ENCODE results near the gene CAMP.

The CAMP gene

DNA sequence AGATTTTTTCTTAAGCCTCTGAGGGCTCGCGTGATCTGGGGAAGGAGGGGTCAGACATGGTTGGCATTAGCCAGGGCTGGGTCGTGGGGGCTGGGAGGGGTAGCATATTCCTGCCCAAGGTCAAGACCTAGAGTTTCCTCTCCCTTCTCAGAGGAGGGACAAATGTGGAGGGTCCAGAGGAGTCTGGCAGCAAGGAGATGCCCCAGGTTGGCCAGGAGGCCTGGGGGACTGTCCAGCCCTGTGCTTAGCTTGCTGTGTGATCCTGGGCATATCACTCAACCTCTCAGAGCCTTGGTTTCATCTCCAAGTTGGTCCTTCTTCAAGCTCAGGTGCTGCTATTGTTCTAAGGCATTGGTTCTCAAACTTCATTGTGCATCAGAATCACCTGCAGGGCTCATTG, 9.1 kb upstream of the CAMP start:
- no peak overlapping the region for H3K9ac ChIP-seq (ENCODE audit: low read depth, low read length, poor library complexity, severe bottlenecking)
- H3K9me3 ChIP-seq (ENCODE audit: insufficient read depth, low read depth, low read length) = no peaks in the 10 kb centered on the region
- H3K36me3 ChIP-seq (ENCODE audit: insufficient read depth, low read length) = no peaks in the 10 kb centered on the region
- no peaks in the 10 kb centered on the region for H4K20me1 ChIP-seq (ENCODE audit: insufficient read depth, low read length, poor library complexity, severe bottlenecking)
- no peak overlapping the region for H2AFZ ChIP-seq (ENCODE audit: low read length)
- TF ChIP-seq, protein P1, sequence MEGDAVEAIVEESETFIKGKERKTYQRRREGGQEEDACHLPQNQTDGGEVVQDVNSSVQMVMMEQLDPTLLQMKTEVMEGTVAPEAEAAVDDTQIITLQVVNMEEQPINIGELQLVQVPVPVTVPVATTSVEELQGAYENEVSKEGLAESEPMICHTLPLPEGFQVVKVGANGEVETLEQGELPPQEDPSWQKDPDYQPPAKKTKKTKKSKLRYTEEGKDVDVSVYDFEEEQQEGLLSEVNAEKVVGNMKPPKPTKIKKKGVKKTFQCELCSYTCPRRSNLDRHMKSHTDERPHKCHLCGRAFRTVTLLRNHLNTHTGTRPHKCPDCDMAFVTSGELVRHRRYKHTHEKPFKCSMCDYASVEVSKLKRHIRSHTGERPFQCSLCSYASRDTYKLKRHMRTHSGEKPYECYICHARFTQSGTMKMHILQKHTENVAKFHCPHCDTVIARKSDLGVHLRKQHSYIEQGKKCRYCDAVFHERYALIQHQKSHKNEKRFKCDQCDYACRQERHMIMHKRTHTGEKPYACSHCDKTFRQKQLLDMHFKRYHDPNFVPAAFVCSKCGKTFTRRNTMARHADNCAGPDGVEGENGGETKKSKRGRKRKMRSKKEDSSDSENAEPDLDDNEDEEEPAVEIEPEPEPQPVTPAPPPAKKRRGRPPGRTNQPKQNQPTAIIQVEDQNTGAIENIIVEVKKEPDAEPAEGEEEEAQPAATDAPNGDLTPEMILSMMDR (conservative IDR thresholded peaks at IDR 0.05; ENCODE audit: low read length) = no peak
- TF ChIP-seq EZH2phosphoT487 (IDR thresholded peaks at IDR 0.05; ENCODE audit: borderline replicate concordance) = no peak
- no peaks in the 10 kb centered on the region for H3K79me2 ChIP-seq (ENCODE audit: insufficient read depth, low read length)
- H3K27me3 ChIP-seq (ENCODE audit: insufficient read depth, low read length, poor library complexity, severe bottlenecking) = no peaks in the 10 kb centered on the region
- no peak overlapping the region for H3K4me3 ChIP-seq (ENCODE audit: low read length, poor library complexity, severe bottlenecking)
- H3F3A ChIP-seq (ENCODE audit: low read depth) = no peaks in the 10 kb centered on the region
- no peak overlapping the region for H3K4me2 ChIP-seq (ENCODE audit: low read depth, low read length, poor library complexity, severe bottlenecking)
- H3K4me1 ChIP-seq (ENCODE audit: insufficient read depth, low read length, poor library complexity, severe bottlenecking) = no peaks in the 10 kb centered on the region
- no peaks in the 10 kb centered on the region for H3K9me2 ChIP-seq (replicated peaks; ENCODE audit: low read depth, low read length)

DNA sequence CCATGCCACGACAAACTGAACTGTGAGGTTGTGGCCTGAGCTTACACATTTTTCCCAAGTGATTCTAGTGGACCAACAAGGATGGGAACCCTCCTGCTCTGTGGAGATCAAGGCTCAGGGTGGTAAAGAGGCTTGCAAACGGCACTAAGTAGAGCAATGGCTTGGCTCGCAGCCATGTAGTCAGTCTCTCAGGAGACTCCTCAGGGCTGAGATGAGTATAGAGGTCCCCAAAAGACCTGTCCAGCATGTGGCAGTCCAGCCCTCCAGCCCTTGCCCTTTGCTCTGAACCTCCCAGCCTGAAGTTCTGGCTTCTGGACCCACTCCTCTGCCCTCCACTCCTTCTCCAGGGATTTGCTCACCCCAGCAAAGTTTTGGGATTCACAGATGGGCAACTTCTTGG, 8.3 kb upstream of the CAMP start:
- Histone ChIP-seq H3K9me2 (replicated peaks; ENCODE audit: low read depth, low read length) (no peaks in the 10 kb centered on the region), H3K9ac (ENCODE audit: low read depth, low read length, poor library complexity, severe bottlenecking) (no peak overlapping the region), H3K27me3 (ENCODE audit: insufficient read depth, low read length, poor library complexity, severe bottlenecking) (no peaks in the 10 kb centered on the region), H3F3A (ENCODE audit: low read depth) (no peaks in the 10 kb centered on the region), H3K79me2 (ENCODE audit: insufficient read depth, low read length) (no peaks in the 10 kb centered on the region), H3K9me3 (ENCODE audit: insufficient read depth, low read depth, low read length) (no peaks in the 10 kb centered on the region), H2AFZ (ENCODE audit: low read length) (no peak overlapping the region), H3K36me3 (ENCODE audit: insufficient read depth, low read length) (no peaks in the 10 kb centered on the region), H3K4me1 (ENCODE audit: insufficient read depth, low read length, poor library complexity, severe bottlenecking) (no peaks in the 10 kb centered on the region), H3K4me2 (ENCODE audit: low read depth, low read length, poor library complexity, severe bottlenecking) (no peak overlapping the region), H3K4me3 (ENCODE audit: low read length, poor library complexity, severe bottlenecking) (no peak overlapping the region), H4K20me1 (ENCODE audit: insufficient read depth, low read length, poor library complexity, severe bottlenecking) (no peaks in the 10 kb centered on the region)
- TF ChIP-seq, protein P1 (conservative IDR thresholded peaks at IDR 0.05; ENCODE audit: low read length) = no peak
- TF ChIP-seq EZH2phosphoT487 (IDR thresholded peaks at IDR 0.05; ENCODE audit: borderline replicate concordance) = no peak

- no peaks in the 10 kb centered on the region for H3K79me2 ChIP-seq (ENCODE audit: insufficient read depth, low read length)
- H3K27me3 ChIP-seq (ENCODE audit: insufficient read depth, low read length, poor library complexity, severe bottlenecking) = no peaks in the 10 kb centered on the region
- no peak overlapping the region for H3K4me2 ChIP-seq (ENCODE audit: low read depth, low read length, poor library complexity, severe bottlenecking)
- H3F3A ChIP-seq (ENCODE audit: low read depth) = no peaks in the 10 kb centered on the region
- no peaks in the 10 kb centered on the region for H3K4me1 ChIP-seq (ENCODE audit: insufficient read depth, low read length, poor library complexity, severe bottlenecking)
- H3K9ac ChIP-seq (ENCODE audit: low read depth, low read length, poor library complexity, severe bottlenecking) = no peak overlapping the region
- H3K4me3 ChIP-seq (ENCODE audit: low read length, poor library complexity, severe bottlenecking) = no peak overlapping the region
- no peaks in the 10 kb centered on the region for H3K9me2 ChIP-seq (replicated peaks; ENCODE audit: low read depth, low read length)
- H3K9me3 ChIP-seq (ENCODE audit: insufficient read depth, low read depth, low read length) = no peaks in the 10 kb centered on the region
- 0 out of 2 replicates have a peak overlapping the region, but pooled peaks have one; percentile 12 for H2AFZ ChIP-seq (ENCODE audit: low read length)
- no peak for TF ChIP-seq EZH2phosphoT487 (IDR thresholded peaks at IDR 0.05; ENCODE audit: borderline replicate concordance)
- TF ChIP-seq, protein P1 (conservative IDR thresholded peaks at IDR 0.05; ENCODE audit: low read length) = no peak
- no peaks in the 10 kb centered on the region for H3K36me3 ChIP-seq (ENCODE audit: insufficient read depth, low read length)
- H4K20me1 ChIP-seq (ENCODE audit: insufficient read depth, low read length, poor library complexity, severe bottlenecking) = no peaks in the 10 kb centered on the region
Observed at GRCh38 chr3:48215466-48215865, 7.8 kb upstream of the CAMP start.
